NB4 (cell line): Measurements from ENCODE around the gene NEK4.

ENCODE experiments used
- CTCF ChIP-seq: IDR thresholded peaks from one replicate; pipeline ENCODE4 v1.5.1; 2012; ENCODE audit warnings: low read depth, low read length
- MAX ChIP-seq: IDR thresholded peaks from 2 replicates; pipeline ENCODE4 v1.6.1; 2011; ENCODE audit warnings: low read depth, low read length
- POLR2A ChIP-seq: IDR thresholded peaks from 2 replicates; pipeline ENCODE4 v1.6.1; 2011; ENCODE audit warnings: mild to moderate bottlenecking; ENCODE audit not compliant: insufficient read length; ENCODE audit errors: extremely low read depth

DNA sequence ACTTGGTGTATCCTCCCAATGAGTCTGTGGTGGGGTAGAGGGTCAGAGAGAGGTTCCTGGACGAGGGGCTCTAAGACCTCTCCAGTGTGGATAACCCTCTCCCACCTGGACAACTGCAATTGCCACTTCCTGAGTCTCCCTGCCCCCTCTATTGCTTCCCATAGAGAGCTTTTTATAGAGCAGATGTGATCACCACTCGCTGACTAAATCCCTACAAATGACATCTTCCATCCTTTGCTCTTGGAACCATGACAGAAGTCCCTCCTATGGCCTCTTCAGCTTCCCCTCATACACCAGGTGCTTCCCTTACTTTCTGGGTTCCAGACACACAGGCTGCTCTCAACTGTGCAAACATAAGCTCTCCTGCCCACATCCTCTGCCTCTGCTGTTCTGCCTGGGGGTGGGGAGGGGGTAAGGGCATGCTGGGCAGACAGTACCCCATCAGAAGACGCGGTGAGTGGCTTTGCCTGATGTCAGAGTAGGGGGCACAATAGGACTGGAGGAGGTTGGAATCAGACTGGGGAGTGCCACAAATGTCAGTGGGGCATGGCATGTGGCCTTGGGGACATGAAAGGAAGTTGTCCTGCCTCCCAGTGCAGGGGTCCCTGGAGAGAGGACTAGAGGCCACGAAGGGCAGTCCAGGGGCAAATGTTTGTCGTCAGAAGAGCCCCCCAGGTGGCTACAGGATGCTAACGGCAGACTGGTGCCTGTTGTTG, 39.1 kb upstream of the NEK4 start:
- no peak for TF ChIP-seq CTCF
- TF ChIP-seq POLR2A: no peak
- no peak for TF ChIP-seq MAX
